Neural cell (in vitro differentiated cells): Measurements from ENCODE around the gene UTP14A.

Source experiments
- EZH2 ChIP-seq: fragments of 200-600, 300-800 bp; shearing (Covaris generic), sonication (generic); IDR thresholded peaks from 2 replicates; pipeline ENCODE4 v1.6.1; 2014; ENCODE audit warnings: antibody characterized with exemption, low read length, borderline replicate concordance, mild to moderate bottlenecking; ENCODE audit not compliant: insufficient read depth, poor library complexity, severe bottlenecking
- TF ChIP-seq, protein P1 (sequence below): fragments of 450-650 bp; IDR thresholded peaks from 2 replicates; pipeline ENCODE4 v1.5.1; 2014; ENCODE audit warnings: antibody characterized with exemption, mild to moderate bottlenecking, moderate library complexity; ENCODE audit not compliant: poor library complexity, severe bottlenecking

DNA sequence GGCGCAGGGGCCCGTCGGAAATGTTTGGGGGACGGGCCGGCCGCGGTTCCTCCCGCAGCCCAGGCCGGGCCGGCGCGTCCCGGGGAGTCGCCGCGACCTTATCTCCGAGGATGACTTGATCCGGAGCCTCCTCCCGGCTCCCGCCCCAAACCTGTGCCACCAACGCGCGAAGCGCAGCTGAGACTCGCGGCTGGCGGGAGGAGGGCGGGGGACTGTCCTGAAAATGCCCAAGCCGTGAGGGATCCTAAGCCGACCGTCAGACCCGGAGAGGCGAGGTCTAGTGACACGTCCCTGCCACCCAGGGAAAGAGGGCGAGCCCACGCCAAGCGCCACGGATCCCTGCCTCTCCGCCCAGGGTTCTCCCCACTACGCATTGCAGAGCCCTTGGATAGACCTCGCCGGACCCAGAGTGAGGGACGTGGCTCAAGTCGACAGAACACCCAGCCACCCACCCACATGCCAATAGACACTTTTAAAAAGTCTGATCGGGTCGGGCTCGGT, 26.9 kb downstream of the UTP14A start:
- TF ChIP-seq, protein P1, sequence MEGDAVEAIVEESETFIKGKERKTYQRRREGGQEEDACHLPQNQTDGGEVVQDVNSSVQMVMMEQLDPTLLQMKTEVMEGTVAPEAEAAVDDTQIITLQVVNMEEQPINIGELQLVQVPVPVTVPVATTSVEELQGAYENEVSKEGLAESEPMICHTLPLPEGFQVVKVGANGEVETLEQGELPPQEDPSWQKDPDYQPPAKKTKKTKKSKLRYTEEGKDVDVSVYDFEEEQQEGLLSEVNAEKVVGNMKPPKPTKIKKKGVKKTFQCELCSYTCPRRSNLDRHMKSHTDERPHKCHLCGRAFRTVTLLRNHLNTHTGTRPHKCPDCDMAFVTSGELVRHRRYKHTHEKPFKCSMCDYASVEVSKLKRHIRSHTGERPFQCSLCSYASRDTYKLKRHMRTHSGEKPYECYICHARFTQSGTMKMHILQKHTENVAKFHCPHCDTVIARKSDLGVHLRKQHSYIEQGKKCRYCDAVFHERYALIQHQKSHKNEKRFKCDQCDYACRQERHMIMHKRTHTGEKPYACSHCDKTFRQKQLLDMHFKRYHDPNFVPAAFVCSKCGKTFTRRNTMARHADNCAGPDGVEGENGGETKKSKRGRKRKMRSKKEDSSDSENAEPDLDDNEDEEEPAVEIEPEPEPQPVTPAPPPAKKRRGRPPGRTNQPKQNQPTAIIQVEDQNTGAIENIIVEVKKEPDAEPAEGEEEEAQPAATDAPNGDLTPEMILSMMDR = no peak
- TF ChIP-seq EZH2 = no peak
